Measurements from ENCODE around the gene NFE2L2.
"Not testable (repeated sequence)": the region's sequence is repeated elsewhere in the genome, so short reads cannot be mapped to it uniquely, and the experiment has no call there.

Gene NFE2L2

DNA sequence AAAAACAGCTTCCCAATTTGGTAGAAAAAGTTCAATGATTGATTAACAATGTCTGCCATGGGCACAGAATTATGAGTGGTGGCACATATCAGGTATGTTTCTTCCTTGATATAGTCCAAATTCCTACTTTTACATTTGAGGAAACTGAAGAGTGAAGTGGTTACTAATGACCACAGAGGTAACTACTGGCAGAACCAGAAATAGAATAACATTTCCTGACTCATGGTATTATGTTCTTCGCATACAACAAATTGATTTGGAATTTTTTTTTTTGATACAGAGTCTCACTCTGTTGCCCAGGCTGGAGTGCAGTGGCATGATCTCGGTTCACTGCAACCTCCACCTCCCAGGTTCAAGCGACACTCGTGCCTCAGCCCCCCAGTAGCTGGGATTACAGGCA lies 6.0 kb upstream of the NFE2L2 start:
- H3K4me2 ChIP-seq (ENCODE audit: low read length), result no peak overlapping the region
- TF ChIP-seq, protein P1, sequence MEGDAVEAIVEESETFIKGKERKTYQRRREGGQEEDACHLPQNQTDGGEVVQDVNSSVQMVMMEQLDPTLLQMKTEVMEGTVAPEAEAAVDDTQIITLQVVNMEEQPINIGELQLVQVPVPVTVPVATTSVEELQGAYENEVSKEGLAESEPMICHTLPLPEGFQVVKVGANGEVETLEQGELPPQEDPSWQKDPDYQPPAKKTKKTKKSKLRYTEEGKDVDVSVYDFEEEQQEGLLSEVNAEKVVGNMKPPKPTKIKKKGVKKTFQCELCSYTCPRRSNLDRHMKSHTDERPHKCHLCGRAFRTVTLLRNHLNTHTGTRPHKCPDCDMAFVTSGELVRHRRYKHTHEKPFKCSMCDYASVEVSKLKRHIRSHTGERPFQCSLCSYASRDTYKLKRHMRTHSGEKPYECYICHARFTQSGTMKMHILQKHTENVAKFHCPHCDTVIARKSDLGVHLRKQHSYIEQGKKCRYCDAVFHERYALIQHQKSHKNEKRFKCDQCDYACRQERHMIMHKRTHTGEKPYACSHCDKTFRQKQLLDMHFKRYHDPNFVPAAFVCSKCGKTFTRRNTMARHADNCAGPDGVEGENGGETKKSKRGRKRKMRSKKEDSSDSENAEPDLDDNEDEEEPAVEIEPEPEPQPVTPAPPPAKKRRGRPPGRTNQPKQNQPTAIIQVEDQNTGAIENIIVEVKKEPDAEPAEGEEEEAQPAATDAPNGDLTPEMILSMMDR (IDR thresholded peaks at IDR 0.05), result no peak
- no peak overlapping the region for H3K9ac ChIP-seq
- H3K79me2 ChIP-seq, result no peaks in the 10 kb centered on the region
- no peaks in the 10 kb centered on the region for H3K9me3 ChIP-seq (ENCODE audit: control insufficient read depth, low read length)
- H3K27me3 ChIP-seq (ENCODE audit: control insufficient read depth, insufficient read depth, low read length), result no peaks in the 10 kb centered on the region
- no peak overlapping the region for H2AFZ ChIP-seq
- H3K27ac ChIP-seq, result no peak overlapping the region
- H3K4me1 ChIP-seq, result peaks cover 10% of the 10 kb centered on the region
- no peak overlapping the region for H3K4me3 ChIP-seq (ENCODE audit: low read depth, low read length)
- H3K36me3 ChIP-seq (ENCODE audit: control insufficient read depth, insufficient read depth, low read length), result no peaks in the 10 kb centered on the region

- Histone ChIP-seq H3K79me2 (no peaks in the 10 kb centered on the region), H3K36me3 (ENCODE audit: control insufficient read depth, insufficient read depth, low read length) (no peaks in the 10 kb centered on the region), H3K9ac (no peak overlapping the region), H3K27ac (no peak overlapping the region), H3K4me2 (ENCODE audit: low read length) (no peak overlapping the region), H3K4me3 (ENCODE audit: low read depth, low read length) (no peak overlapping the region), H2AFZ (no peak overlapping the region), H3K4me1 (peaks cover 10% of the 10 kb centered on the region), H3K27me3 (ENCODE audit: control insufficient read depth, insufficient read depth, low read length) (no peaks in the 10 kb centered on the region), H3K9me3 (ENCODE audit: control insufficient read depth, low read length) (no peaks in the 10 kb centered on the region)
- TF ChIP-seq, protein P1 (IDR thresholded peaks at IDR 0.05), result no peak
Measured at GRCh38 chr2:177268901-177269300, 4.4 kb upstream of the NFE2L2 start.

- Histone ChIP-seq H3K27me3 (ENCODE audit: control insufficient read depth, insufficient read depth, low read length) (no peaks in the 10 kb centered on the region), H3K9me3 (ENCODE audit: control insufficient read depth, low read length) (no peaks in the 10 kb centered on the region), H3K4me3 (ENCODE audit: low read depth, low read length) (no peak overlapping the region), H2AFZ (no peak overlapping the region), H3K36me3 (ENCODE audit: control insufficient read depth, insufficient read depth, low read length) (no peaks in the 10 kb centered on the region), H3K9ac (no peak overlapping the region), H3K4me1 (peaks cover 10% of the 10 kb centered on the region), H3K4me2 (ENCODE audit: low read length) (no peak overlapping the region), H3K79me2 (no peaks in the 10 kb centered on the region), H3K27ac (no peak overlapping the region)
- TF ChIP-seq, protein P1 (IDR thresholded peaks at IDR 0.05), result no peak
Measured at GRCh38 chr2:177268187-177268871, 3.8 kb upstream of the NFE2L2 start.

GRCh38 chr2:177266955-177267354 lies 2.4 kb upstream of the NFE2L2 start:
- not testable (repeated sequence) for H3K4me3 ChIP-seq (ENCODE audit: low read depth, low read length); H3K4me2 ChIP-seq (ENCODE audit: low read length); H3K36me3 ChIP-seq (ENCODE audit: control insufficient read depth, insufficient read depth, low read length); H3K27me3 ChIP-seq (ENCODE audit: control insufficient read depth, insufficient read depth, low read length); H3K9ac ChIP-seq; H3K9me3 ChIP-seq (ENCODE audit: control insufficient read depth, low read length); H3K27ac ChIP-seq; H2AFZ ChIP-seq
- peaks cover 10% of the 10 kb centered on the region for H3K4me1 ChIP-seq
- peaks cover 10% of the 10 kb centered on the region for H3K79me2 ChIP-seq

GRCh38 chr2:177265824-177266817 lies 1.6 kb upstream of the NFE2L2 start:
- Histone ChIP-seq H3K4me2 (ENCODE audit: low read length) (peak overlapping the region; percentile 78), H3K36me3 (ENCODE audit: control insufficient read depth, insufficient read depth, low read length) (no peaks in the 10 kb centered on the region), H3K79me2 (peaks cover 19% of the 10 kb centered on the region), H3K9me3 (ENCODE audit: control insufficient read depth, low read length) (no peaks in the 10 kb centered on the region), H3K27ac (peak overlapping the region; percentile 99), H3K4me1 (peaks cover 18% of the 10 kb centered on the region), H3K27me3 (ENCODE audit: control insufficient read depth, insufficient read depth, low read length) (no peaks in the 10 kb centered on the region), H3K9ac (no peak overlapping the region), H3K4me3 (ENCODE audit: low read depth, low read length) (no peak overlapping the region), H2AFZ (peak overlapping the region; percentile 98)
- TF ChIP-seq, protein P1 (IDR thresholded peaks at IDR 0.05), result no peak

Measured in parathyroid adenoma (tissue), 2 donors.